Transverse colon (tissue), 4 donors: Measurements from ENCODE around the gene SULT1A2.
"Not testable (repeated sequence)": the region's sequence is repeated elsewhere in the genome, so short reads cannot be mapped to it uniquely, and the experiment has no call there.

Experiments
- EP300 ChIP-seq: sonication (generic); formaldehyde crosslinking; IDR thresholded peaks from one replicate; pipeline ENCODE4 v1.6.1; 2017; ENCODE audit warnings: antibody characterized with exemption, low read depth
- POLR2A ChIP-seq: fragments of 450-650 bp; IDR thresholded peaks from one replicate; pipeline ENCODE4 v1.6.1; 2016; ENCODE audit warnings: antibody characterized with exemption, mild to moderate bottlenecking, moderate library complexity
- POLR2AphosphoS5 ChIP-seq, 3 donors: sonication (generic); formaldehyde crosslinking; IDR thresholded peaks; one replicate each; pipeline ENCODE4 v1.6.1; 2016; ENCODE audit warnings: antibody characterized with exemption in 3 of 3
- TF ChIP-seq, protein P1 (sequence below), 5 experiments: fragments of 200-600 bp in 3 of 5; fragments of 450-650 bp in 2 of 5; sonication (generic) in 3 of 5; IDR thresholded peaks; 1 replicate in 2 of 5; 2 replicates in 3 of 5; pipeline ENCODE4 v1.5.1; 2016 to 2017; ENCODE audit warnings: antibody characterized with exemption in 5 of 5, inconsistent platforms in 3 of 5, mild to moderate bottlenecking in 2 of 5, moderate library complexity in 1 of 5

DNA sequence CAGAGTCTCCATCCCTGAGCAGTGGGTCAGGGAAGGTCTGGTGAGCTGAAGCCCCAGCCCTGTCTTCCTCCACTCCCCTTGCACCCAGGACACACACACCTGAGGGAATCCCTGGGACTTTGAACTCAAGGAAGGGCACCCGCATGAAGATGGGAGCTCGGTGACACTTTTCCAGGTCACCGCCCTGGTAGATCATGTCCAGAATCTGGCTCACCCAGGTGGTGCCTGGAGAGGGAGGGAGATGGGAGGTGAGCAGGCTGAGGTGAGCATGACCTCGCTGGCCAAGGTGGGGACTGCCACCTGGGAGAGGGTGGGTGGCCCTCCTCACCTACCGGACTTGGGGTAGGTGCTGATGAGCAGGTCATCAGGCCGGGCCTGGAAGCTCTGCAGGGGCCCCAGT is 1.4 kb downstream of the SULT1A2 start:
- not testable (repeated sequence) for TF ChIP-seq POLR2A; POLR2AphosphoS5 (IDR thresholded peaks at IDR 0.05); EP300
- TF ChIP-seq, protein P1, sequence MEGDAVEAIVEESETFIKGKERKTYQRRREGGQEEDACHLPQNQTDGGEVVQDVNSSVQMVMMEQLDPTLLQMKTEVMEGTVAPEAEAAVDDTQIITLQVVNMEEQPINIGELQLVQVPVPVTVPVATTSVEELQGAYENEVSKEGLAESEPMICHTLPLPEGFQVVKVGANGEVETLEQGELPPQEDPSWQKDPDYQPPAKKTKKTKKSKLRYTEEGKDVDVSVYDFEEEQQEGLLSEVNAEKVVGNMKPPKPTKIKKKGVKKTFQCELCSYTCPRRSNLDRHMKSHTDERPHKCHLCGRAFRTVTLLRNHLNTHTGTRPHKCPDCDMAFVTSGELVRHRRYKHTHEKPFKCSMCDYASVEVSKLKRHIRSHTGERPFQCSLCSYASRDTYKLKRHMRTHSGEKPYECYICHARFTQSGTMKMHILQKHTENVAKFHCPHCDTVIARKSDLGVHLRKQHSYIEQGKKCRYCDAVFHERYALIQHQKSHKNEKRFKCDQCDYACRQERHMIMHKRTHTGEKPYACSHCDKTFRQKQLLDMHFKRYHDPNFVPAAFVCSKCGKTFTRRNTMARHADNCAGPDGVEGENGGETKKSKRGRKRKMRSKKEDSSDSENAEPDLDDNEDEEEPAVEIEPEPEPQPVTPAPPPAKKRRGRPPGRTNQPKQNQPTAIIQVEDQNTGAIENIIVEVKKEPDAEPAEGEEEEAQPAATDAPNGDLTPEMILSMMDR (IDR thresholded peaks at IDR 0.05): not testable (repeated sequence)
